ENCODE results near the gene TOM1L2. TPM values are rescaled to one million over a fixed set of nuclear protein-coding genes. Genes with fewer than 3 reads are reported as not detected.

Gene TOM1L2
- total RNA-seq, 3 donors from 2014 or later (not counting 1 experiment from before 2014, with no cell fraction given): 35.7 to 43.2 (median 35.7) TPM

- intact Hi-C loops (cut with micrococcal nuclease): no loop called here
- Histone ChIP-seq H3K4me3 (ENCODE audit: low read length) (no peak overlapping the region), H3K4me1 (ENCODE audit: control insufficient read depth, insufficient read depth, low read length) (peaks cover 66% of the 10 kb centered on the region), H3K27me3 (ENCODE audit: control insufficient read depth, insufficient read depth, low read length) (no peaks in the 10 kb centered on the region), H3K27ac (ENCODE audit: low read length) (no peak overlapping the region), H3K9me3 (ENCODE audit: control insufficient read depth, insufficient read depth, low read length) (no peaks in the 10 kb centered on the region), H3K36me3 (ENCODE audit: control insufficient read depth, insufficient read depth, low read length) (peaks cover 21% of the 10 kb centered on the region)
- no peak for DNase-seq
- ATAC-seq: no peak
- Mint-ChIP-seq H3K27me3 (ENCODE audit: low read depth in 2 of 2) (no peaks in the 10 kb centered on the region), H3K9me3 (no peaks in the 10 kb centered on the region), H3K27ac (peak overlapping the region in 1 of 2 donors; percentile 87), H3K4me1 (peaks cover 20 to 65% of the 10 kb centered on the region in 2 donors), H3K4me3 (no peak overlapping the region), H3K36me3 (no peaks in the 10 kb centered on the region)
- no peak for TF ChIP-seq CTCF (IDR thresholded peaks at IDR 0.05)
- WGBS (ENCODE audit: insufficient coverage): 90% methylated on average over 1 of the region's 1 CpG
These were observed 150.0 kb downstream of the TOM1L2 start for GRCh38 chr17:17822189-17822588.

- Histone ChIP-seq H3K9me3 (ENCODE audit: control insufficient read depth, insufficient read depth, low read length) (no peaks in the 10 kb centered on the region), H3K27ac (ENCODE audit: low read length) (no peak overlapping the region), H3K4me1 (ENCODE audit: control insufficient read depth, insufficient read depth, low read length) (peaks cover 50% of the 10 kb centered on the region), H3K36me3 (ENCODE audit: control insufficient read depth, insufficient read depth, low read length) (peaks cover 32% of the 10 kb centered on the region), H3K27me3 (ENCODE audit: control insufficient read depth, insufficient read depth, low read length) (no peaks in the 10 kb centered on the region), H3K4me3 (ENCODE audit: low read length) (no peak overlapping the region)
- no peaks in the 10 kb centered on the region for H3K9me3 Mint-ChIP-seq
- DNase-seq (no peak), ATAC-seq (no peak)
- H3K36me3 Mint-ChIP-seq: no peaks in the 10 kb centered on the region
- H3K4me3 Mint-ChIP-seq: no peak overlapping the region
- WGBS (ENCODE audit: insufficient coverage): 94% methylated on average over 5 of the region's 7 CpGs
- no peak for TF ChIP-seq CTCF (IDR thresholded peaks at IDR 0.05)
- H3K4me1 Mint-ChIP-seq: peaks cover 6 to 55% of the 10 kb centered on the region in 2 donors
- no peaks in the 10 kb centered on the region for H3K27me3 Mint-ChIP-seq (ENCODE audit: low read depth in 2 of 2)
- intact Hi-C loops (cut with micrococcal nuclease): no loop called here
- H3K27ac Mint-ChIP-seq: peak overlapping the region in 1 of 2 donors; percentile 42
These were observed 151.6 kb downstream of the TOM1L2 start for GRCh38 chr17:17820463-17821158.

DNA sequence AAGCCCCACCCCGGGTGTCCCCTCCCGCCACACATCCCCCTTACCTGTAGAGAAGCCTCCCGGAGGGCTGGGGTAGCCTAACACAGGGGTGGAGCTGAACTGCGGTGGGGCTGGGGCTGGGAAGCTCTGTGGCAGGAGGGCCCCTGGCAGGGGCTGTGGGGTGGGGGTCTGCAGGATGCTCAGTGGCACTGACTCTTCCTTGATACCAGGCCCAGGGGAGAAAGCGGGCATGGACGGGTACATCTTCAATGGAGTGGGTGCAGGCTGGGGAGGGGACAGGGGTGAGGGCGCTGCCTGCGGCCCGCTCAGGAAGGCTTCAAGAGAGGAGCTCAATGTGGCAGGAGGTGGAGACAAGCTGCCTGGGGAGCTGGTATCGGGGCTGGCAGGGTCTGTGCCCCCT, 152.2 kb downstream of the TOM1L2 start:
- no peak for DNase-seq
- peaks cover 32% of the 10 kb centered on the region for H3K36me3 ChIP-seq (ENCODE audit: control insufficient read depth, insufficient read depth, low read length)
- Mint-ChIP-seq H3K36me3 (no peaks in the 10 kb centered on the region), H3K27ac (peak overlapping the region in 1 of 2 donors; percentile 35), H3K9me3 (no peaks in the 10 kb centered on the region), H3K4me1 (peaks cover 6 to 52% of the 10 kb centered on the region in 2 donors), H3K27me3 (ENCODE audit: low read depth in 2 of 2) (no peaks in the 10 kb centered on the region), H3K4me3 (no peak overlapping the region)
- peaks cover 44% of the 10 kb centered on the region for H3K4me1 ChIP-seq (ENCODE audit: control insufficient read depth, insufficient read depth, low read length)
- H3K27ac ChIP-seq (ENCODE audit: low read length): no peak overlapping the region
- no peak for TF ChIP-seq CTCF (IDR thresholded peaks at IDR 0.05)
- 87% methylated on average over 10 of the region's 10 CpGs for WGBS (ENCODE audit: insufficient coverage)
- no peak for ATAC-seq
- H3K27me3 ChIP-seq (ENCODE audit: control insufficient read depth, insufficient read depth, low read length): no peaks in the 10 kb centered on the region
- no peaks in the 10 kb centered on the region for H3K9me3 ChIP-seq (ENCODE audit: control insufficient read depth, insufficient read depth, low read length)
- H3K4me3 ChIP-seq (ENCODE audit: low read length): no peak overlapping the region
- intact Hi-C loops (cut with micrococcal nuclease): no loop called here

All from natural killer cell (primary cell).